Right lobe of liver (tissue), 6 donors: ENCODE data around the gene RCBTB2. TPM values are rescaled to one million over a fixed set of nuclear protein-coding genes. Genes with fewer than 3 reads are reported as not detected.
A peak's percentile ranks its signal among the peaks of the same experiment; 100 is the strongest.

Experiments
- ATAC-seq, 4 donors: fragments of 200-7000 bp; cut with Tn5 transposase; one replicate each; pipeline ENCODE4 v1.9.1; 2020; ENCODE audit warnings: mild to moderate bottlenecking in 4 of 4, moderate library complexity in 4 of 4
- DNase-seq, 3 donors: peaks; one replicate each; pipeline ENCODE4 v3.0.0-alpha.2; 2020
- H3K27ac ChIP-seq, 3 donors: fragments of 200-600 bp; one replicate each; pipeline ENCODE4 v1.8.0; 2022
- H3K27me3 ChIP-seq, 2 donors: fragments of 200-600 bp; one replicate each; pipeline ENCODE4 v1.8.0; 2022
- H3K36me3 ChIP-seq, 4 donors: fragments of 200-600 bp; sonication (generic) in 1 of 4; one replicate each; pipeline versions ENCODE4 v1.5.1 to v1.8.0; 2017 to 2022; ENCODE audit warnings: control low read depth in 1 of 4
- H3K4me1 ChIP-seq, 4 donors: fragments of 200-600 bp; sonication (generic) in 1 of 4; one replicate each; pipeline versions ENCODE4 v1.5.1 to v1.8.0; 2017 to 2022; ENCODE audit warnings: control low read depth in 1 of 4
- H3K4me3 ChIP-seq, 3 donors: fragments of 200-600 bp; one replicate each; pipeline ENCODE4 v1.8.0; 2022
- H3K9me3 ChIP-seq, 4 donors: fragments of 200-600 bp; sonication (generic) in 1 of 4; one replicate each; pipeline versions ENCODE4 v1.5.1 to v1.8.0; 2017 to 2022; ENCODE audit warnings: control low read depth in 1 of 4
- POLR2A ChIP-seq: fragments of 450-650 bp; IDR thresholded peaks from one replicate; pipeline ENCODE4 v1.6.1; 2017; ENCODE audit warnings: antibody characterized with exemption, mild to moderate bottlenecking
- WGBS: methylation state at CpG from one replicate; pipeline ENCODE4 v1.1.6; 2018; ENCODE audit warnings: low coverage, low lambda C conversion rate; ENCODE audit not compliant: insufficient coverage; ENCODE audit errors: missing lambda C conversion rate; 5-methylcytosine and 5-hydroxymethylcytosine counted together
- intact Hi-C, 2 donors: fragments of 100-400 bp; cut with DNase I; formaldehyde crosslinking; loops; one replicate each; pipeline versions ENCODE4 v1.11.2 to v1.14.1; 2022
- total RNA-seq, 6 experiments: library from RNA; depleted of rRNA in 2 of 6; stranded (reverse); fragments of >200 nt in 2 of 6; fragmentation: NEBNext Ultra II Directional in 3 of 6; extraction: Animal tissue kit (Norgen Biotek cat#: 25700) in 3 of 6; gene quantifications; one replicate each; pipeline versions ENCODE4 v1.1.0 to v1.2.4, GENCODE V29; 2016 to 2023
- TF ChIP-seq, protein P1 (sequence below), 4 donors: fragments of 200-600 bp in 3 of 4; fragments of 450-650 bp in 1 of 4; IDR thresholded peaks; one replicate each; pipeline versions ENCODE4 v1.5.1 to v1.8.0; 2016 to 2022; ENCODE audit warnings: antibody characterized with exemption in 4 of 4, mild to moderate bottlenecking in 2 of 4
- donor health status: DM: no; HTN: yes; CAD: no.
- donor health status: DM: no; HTN: no; CAD: no.
- donor health status: DM: no; HTN: no; CAD: no.
- donor health status: DM: no; HTN: yes; CAD: no.
- donor health status: DM: no; HTN: yes; CAD: no.

Gene RCBTB2
- total RNA-seq, 6 experiments from 2014 or later = 2.6 to 7.5 (median 4.8) TPM

GRCh38 chr13:48476686-48477085 lies 56.2 kb downstream of the RCBTB2 start:
- Histone ChIP-seq H3K36me3 (peaks cover 0 to 9% (median 0%) of the 10 kb centered on the region in 4 donors), H3K27me3 (no peaks in the 10 kb centered on the region), H3K27ac (no peak overlapping the region), H3K4me3 (no peak overlapping the region), H3K4me1 (peaks cover 0 to 8% (median 0%) of the 10 kb centered on the region in 4 donors), H3K9me3 (no peaks in the 10 kb centered on the region)
- WGBS = 52% methylated on average over 4 of the region's 4 CpGs
- DNase-seq = no peak
- TF ChIP-seq POLR2A = no peak
- TF ChIP-seq, protein P1, sequence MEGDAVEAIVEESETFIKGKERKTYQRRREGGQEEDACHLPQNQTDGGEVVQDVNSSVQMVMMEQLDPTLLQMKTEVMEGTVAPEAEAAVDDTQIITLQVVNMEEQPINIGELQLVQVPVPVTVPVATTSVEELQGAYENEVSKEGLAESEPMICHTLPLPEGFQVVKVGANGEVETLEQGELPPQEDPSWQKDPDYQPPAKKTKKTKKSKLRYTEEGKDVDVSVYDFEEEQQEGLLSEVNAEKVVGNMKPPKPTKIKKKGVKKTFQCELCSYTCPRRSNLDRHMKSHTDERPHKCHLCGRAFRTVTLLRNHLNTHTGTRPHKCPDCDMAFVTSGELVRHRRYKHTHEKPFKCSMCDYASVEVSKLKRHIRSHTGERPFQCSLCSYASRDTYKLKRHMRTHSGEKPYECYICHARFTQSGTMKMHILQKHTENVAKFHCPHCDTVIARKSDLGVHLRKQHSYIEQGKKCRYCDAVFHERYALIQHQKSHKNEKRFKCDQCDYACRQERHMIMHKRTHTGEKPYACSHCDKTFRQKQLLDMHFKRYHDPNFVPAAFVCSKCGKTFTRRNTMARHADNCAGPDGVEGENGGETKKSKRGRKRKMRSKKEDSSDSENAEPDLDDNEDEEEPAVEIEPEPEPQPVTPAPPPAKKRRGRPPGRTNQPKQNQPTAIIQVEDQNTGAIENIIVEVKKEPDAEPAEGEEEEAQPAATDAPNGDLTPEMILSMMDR (IDR thresholded peaks at IDR 0.05) = no peak
- intact Hi-C loops = no loop called here
- ATAC-seq = no peak

DNA sequence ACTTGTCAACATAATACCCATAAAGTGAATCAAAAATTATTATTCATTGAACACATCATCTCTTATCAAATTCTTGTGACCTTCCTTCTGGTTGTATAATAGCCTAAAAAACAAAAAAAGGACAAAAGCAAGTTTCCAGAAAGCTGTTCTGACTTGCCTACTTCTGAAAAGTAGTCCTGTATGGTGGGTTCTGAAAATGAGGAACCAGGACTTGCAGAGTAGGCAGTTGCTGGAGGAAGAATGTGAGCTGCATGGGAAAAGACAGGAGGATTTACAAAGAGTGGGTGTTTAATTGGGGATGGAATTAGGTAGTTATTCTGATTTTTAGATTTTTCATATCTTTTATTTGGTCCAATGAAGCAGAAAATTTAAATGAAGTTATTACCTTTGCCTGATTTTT lies 56.7 kb downstream of the RCBTB2 start:
- Histone ChIP-seq H3K36me3 (peaks cover 0 to 9% (median 0%) of the 10 kb centered on the region in 4 donors), H3K27ac (no peak overlapping the region), H3K4me1 (peaks cover 0 to 8% (median 0%) of the 10 kb centered on the region in 4 donors), H3K9me3 (no peaks in the 10 kb centered on the region), H3K27me3 (no peaks in the 10 kb centered on the region), H3K4me3 (no peak overlapping the region)
- intact Hi-C loops = no loop called here
- ATAC-seq (peak in 2 of 4 donors; percentile 51 to 56), DNase-seq (no peak)
- TF ChIP-seq POLR2A = no peak
- TF ChIP-seq, protein P1 (IDR thresholded peaks at IDR 0.05) = no peak

GRCh38 chr13:48475230-48475629 lies 57.6 kb downstream of the RCBTB2 start:
- TF ChIP-seq, protein P1 (IDR thresholded peaks at IDR 0.05) = no peak
- TF ChIP-seq POLR2A = no peak
- no peak for DNase-seq

GRCh38 chr13:48457578-48458242 lies 75.2 kb downstream of the RCBTB2 start:
- no peak overlapping the region for H3K27ac ChIP-seq
- intact Hi-C loops = no loop called here
- H3K36me3 ChIP-seq = peaks cover 0 to 7% (median 0%) of the 10 kb centered on the region in 4 donors
- H3K27me3 ChIP-seq = no peaks in the 10 kb centered on the region
- no peaks in the 10 kb centered on the region for H3K9me3 ChIP-seq
- ATAC-seq = peak in 1 of 4 donors; percentile 35
- no peak for TF ChIP-seq POLR2A
- TF ChIP-seq, protein P1 (IDR thresholded peaks at IDR 0.05) = no peak
- no peaks in the 10 kb centered on the region for H3K4me1 ChIP-seq
- no peak for DNase-seq
- H3K4me3 ChIP-seq = no peak overlapping the region
- 80% methylated on average over 1 of the region's 28 CpGs for WGBS

More at GRCh38 chr13:48475230-48475629, 57.6 kb downstream of the RCBTB2 start:
- Histone ChIP-seq H3K27me3 (no peaks in the 10 kb centered on the region), H3K36me3 (peaks cover 0 to 6% (median 0%) of the 10 kb centered on the region in 4 donors), H3K4me1 (peaks cover 0 to 8% (median 0%) of the 10 kb centered on the region in 4 donors), H3K27ac (no peak overlapping the region), H3K4me3 (no peak overlapping the region), H3K9me3 (no peaks in the 10 kb centered on the region)
- intact Hi-C loops = no loop called here
- ATAC-seq = no peak
- 62% methylated on average over 2 of the region's 2 CpGs for WGBS
